AG10803 (cell line): ENCODE results near the gene KRT31.
A peak's percentile ranks its signal among the peaks of the same experiment; 100 is the strongest.

Source experiments
- DNase-seq: peaks from one replicate; pipeline ENCODE4 v3.0.0; 2010; ENCODE audit warnings: low read depth
- H3K4me3 ChIP-seq: 2 replicates; pipeline ENCODE4 v1.5.1; 2011; ENCODE audit warnings: mild to moderate bottlenecking, low read length, control low read depth
- TF ChIP-seq, protein P1 (sequence below): conservative IDR thresholded peaks from 2 replicates; pipeline ENCODE4 v1.5.1; 2011; ENCODE audit warnings: mild to moderate bottlenecking, low read length, control low read depth, inconsistent platforms

KRT31 gene

DNA sequence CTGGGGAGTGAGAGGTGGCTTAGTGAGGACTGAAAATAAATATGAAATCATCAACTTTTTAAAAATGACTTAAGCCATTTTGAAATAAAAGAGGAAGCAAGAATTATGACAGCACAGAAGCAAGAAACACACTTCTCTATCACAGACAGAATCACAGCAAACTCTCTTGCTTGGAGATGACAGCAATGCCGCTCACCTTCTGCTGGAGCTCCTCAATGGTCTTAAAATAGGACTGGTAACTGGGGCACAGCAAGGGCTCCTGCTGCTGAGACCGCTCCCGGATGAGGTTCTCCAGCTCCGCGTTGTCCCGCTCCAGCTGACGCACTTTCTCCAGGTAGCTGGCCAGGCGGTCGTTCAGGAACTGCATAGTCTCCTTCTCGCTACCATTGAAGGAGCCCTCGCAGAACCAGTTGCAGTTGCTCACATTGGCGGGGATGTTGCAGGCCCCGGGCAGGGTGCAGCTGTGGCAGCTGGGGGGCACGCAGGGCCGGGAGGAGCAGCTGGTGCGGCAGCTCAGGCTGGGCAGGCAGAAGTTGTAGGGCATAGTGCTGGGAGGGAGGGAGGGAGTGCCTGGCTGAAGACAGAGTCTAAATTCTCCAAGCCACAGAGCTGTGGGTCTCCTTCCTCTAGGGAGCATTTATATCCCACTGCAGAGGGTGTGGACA is at the start of gene KRT31:
KRT31 (minus strand) TSS at position 613 of the 665 bp plus-strand sequence; CDS start at position 544, 69 bp downstream.
- no peak for DNase-seq
- TF ChIP-seq, protein P1, sequence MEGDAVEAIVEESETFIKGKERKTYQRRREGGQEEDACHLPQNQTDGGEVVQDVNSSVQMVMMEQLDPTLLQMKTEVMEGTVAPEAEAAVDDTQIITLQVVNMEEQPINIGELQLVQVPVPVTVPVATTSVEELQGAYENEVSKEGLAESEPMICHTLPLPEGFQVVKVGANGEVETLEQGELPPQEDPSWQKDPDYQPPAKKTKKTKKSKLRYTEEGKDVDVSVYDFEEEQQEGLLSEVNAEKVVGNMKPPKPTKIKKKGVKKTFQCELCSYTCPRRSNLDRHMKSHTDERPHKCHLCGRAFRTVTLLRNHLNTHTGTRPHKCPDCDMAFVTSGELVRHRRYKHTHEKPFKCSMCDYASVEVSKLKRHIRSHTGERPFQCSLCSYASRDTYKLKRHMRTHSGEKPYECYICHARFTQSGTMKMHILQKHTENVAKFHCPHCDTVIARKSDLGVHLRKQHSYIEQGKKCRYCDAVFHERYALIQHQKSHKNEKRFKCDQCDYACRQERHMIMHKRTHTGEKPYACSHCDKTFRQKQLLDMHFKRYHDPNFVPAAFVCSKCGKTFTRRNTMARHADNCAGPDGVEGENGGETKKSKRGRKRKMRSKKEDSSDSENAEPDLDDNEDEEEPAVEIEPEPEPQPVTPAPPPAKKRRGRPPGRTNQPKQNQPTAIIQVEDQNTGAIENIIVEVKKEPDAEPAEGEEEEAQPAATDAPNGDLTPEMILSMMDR = no peak
- H3K4me3 ChIP-seq = no peak within 1 kb of the TSS

DNA sequence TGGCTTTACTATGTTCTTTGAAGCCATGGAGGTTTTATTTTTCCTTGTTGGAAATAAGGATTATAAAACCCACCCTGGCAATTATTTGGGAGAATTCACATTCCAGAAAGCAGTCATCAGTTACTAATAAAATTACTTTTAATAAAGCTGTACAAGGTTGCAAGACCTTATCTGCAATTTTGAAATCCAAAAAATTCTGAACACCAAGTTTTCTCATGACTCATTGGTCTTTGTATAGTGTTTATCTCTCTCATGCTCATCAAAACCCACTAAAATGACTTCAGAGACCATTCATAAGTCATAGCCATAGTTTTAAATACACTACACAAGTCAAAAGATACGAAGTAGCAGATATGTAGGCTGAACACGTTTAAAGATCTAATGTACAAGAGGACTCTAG is 49.4 kb upstream of the KRT31 start:
- peak; percentile 46 for DNase-seq
- no peak overlapping the region for H3K4me3 ChIP-seq
- TF ChIP-seq, protein P1 = no peak

DNA sequence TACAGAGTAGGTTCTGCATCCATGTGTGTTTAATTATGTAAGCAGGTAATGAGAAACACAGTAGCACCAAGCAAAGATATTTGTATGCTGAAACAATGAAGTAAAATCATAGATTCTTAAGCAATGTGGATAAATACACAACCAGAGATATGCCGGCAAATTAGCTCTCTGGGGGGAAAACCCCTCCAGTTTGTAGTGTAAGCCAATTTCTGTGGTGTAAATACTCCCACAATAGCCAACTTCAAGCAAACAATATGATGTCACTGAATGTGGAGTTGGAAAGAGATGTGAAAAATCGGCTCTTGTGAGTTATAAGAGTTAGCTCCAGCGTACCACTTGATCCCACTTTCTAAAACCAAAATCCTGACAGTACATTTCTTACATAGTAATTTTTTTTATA is 47.2 kb upstream of the KRT31 start:
- H3K4me3 ChIP-seq = no peak overlapping the region
- TF ChIP-seq, protein P1 = no peak

DNA sequence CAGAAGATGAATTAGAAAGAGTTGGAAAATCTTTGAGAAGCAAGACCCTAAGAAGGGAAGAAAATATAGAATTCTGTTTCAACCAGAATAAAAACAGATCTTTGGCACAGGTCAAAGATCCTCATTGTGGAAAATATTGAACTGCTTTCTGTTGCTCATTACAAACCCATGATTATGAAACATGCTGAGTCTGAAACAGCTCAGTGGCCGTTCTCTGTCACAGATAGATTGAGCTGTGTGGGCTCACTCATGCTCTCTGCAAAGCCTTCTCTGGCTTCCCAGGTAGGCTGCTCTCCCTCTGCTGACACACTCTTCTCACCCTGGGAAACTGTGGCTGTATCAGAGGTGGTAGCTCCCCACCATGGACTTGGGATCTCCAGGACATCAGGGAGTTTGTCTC is 46.8 kb upstream of the KRT31 start:
- TF ChIP-seq, protein P1 = no peak

More for the DNA sequence above, 47.2 kb upstream of the KRT31 start:
- no peak for DNase-seq

DNA sequence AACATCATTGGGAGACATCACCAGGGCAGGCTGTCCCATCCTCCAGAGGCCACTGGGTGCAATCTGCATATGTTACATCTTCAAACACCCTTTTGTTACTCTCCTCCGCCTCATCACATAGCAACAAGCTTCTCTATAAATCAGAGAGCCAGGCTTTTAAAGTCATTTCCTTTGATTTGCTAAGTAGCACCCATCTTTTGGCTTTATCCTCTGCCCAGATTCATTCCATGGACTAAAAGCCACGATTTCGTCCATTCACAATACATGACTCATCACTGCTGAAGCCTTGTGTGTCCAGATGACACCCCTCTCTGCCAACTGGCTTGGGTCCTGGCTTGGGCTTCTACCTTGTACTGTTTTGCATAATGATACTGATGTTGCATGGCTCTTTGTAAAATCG is 45.3 kb upstream of the KRT31 start:
- no peak overlapping the region for H3K4me3 ChIP-seq
- peak; percentile 96 for DNase-seq
- TF ChIP-seq, protein P1 = no peak

More for the DNA sequence above, 46.8 kb upstream of the KRT31 start:
- no peak overlapping the region for H3K4me3 ChIP-seq
- peak; percentile 46 for DNase-seq

DNA sequence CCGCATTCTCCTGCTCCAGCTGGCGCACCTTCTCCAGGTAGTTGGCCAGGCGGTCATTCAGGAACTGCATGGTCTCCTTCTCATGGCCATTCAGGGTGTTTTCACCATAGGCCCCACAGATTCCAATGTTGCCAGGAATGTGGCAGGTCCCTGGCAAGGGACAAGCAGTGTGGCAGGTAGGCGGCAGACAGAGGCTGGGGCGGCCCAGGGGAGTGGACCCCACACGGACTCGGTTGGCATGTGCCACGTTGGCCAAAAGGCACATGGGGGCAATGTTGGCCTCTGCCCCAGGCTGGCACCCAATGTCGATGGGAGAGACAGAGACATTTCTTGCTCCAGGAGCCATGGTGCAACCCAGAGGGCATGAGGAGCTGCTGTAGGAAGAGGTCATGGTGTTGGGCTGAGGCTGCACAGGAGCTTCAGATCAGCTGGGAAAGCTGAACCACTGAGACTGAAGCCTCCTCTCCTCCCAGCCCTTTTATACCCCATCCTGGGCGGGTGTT is 43.2 kb upstream of the KRT31 start, which contains the start of gene KRT38:
KRT38 (minus strand) TSS at position 453 of the 503 bp plus-strand sequence; CDS start at position 391, 62 bp downstream.
- TF ChIP-seq, protein P1 = no peak
- no peak for DNase-seq
- no peak within 1 kb of the TSS for H3K4me3 ChIP-seq

DNA sequence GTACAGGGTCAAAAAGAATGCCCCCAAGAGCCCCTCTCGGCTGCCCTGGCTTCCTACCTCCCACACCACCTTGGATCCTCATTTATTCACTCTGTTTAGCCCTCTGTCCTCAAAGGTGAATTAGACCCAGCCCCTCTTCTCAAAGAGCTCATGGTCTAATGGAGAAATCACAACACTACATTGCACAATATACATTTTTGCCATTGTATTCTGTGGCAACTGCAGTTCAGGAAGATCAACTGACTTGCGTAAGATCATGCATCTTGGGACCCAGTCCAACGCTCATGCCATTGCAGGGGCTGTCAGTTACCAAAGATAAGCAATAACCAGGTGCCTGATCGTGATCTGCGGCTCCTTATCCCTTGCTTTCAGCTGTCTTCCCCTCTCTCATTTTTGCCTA is 42.0 kb upstream of the KRT31 start:
- H3K4me3 ChIP-seq = no peak overlapping the region
- TF ChIP-seq, protein P1 = no peak
- DNase-seq = peak; percentile 80
